IPS DF 6.9 (cell line): ENCODE results near the gene SPACA5.
"Not testable (repeated sequence)": the region's sequence is repeated elsewhere in the genome, so short reads cannot be mapped to it uniquely, and the experiment has no call there.

Experiments
- DNase-seq: peaks from one replicate; pipeline ENCODE4 v3.0.0-alpha.2; 2013; ENCODE audit warnings: low read depth, low spot score
- H3K27ac ChIP-seq: one replicate; pipeline ENCODE4 v1.5.1; 2013; ENCODE audit warnings: low read length, control low read depth
- H3K27me3 ChIP-seq: 2 replicates; pipeline ENCODE4 v1.6.1; 2013; ENCODE audit warnings: mild to moderate bottlenecking, low read length; ENCODE audit not compliant: control insufficient read depth, insufficient read depth
- H3K36me3 ChIP-seq: 2 replicates; pipeline ENCODE4 v1.6.1; 2013; ENCODE audit warnings: low read length; ENCODE audit not compliant: control insufficient read depth, insufficient read depth
- H3K4me1 ChIP-seq: 2 replicates; pipeline ENCODE4 v1.6.1; 2013; ENCODE audit warnings: low read length; ENCODE audit not compliant: control insufficient read depth, insufficient read depth
- H3K4me3 ChIP-seq: 2 replicates; pipeline ENCODE4 v1.5.1; 2013; ENCODE audit warnings: mild to moderate bottlenecking, low read length
- H3K9me3 ChIP-seq: 2 replicates; pipeline ENCODE4 v1.6.1; 2013; ENCODE audit warnings: low read length, inconsistent platforms; ENCODE audit not compliant: control insufficient read depth, insufficient read depth
- WGBS: extraction: QIAGEN DNeasy Blood & Tissue Kit; methylation state at CpG from one replicate; pipeline ENCODE4 v1.1.7; 2013; ENCODE audit warnings: mixed read lengths, missing lambda C conversion rate; ENCODE audit not compliant: insufficient read length, insufficient coverage; 5-methylcytosine and 5-hydroxymethylcytosine counted together

SPACA5 gene

GRCh38 chrX:48021026-48021900, 14.5 kb downstream of the SPACA5 start:
- H3K4me1 ChIP-seq, result no peaks in the 10 kb centered on the region
- no CpG with 5 or more reads among the region's 30 CpGs for WGBS
- H3K9me3 ChIP-seq, result no peaks in the 10 kb centered on the region
- DNase-seq, result peak; percentile 22
- H3K27ac ChIP-seq, result no peak overlapping the region
- peak overlapping the region; percentile 97; the same call in 1 of the 2 replicates for H3K4me3 ChIP-seq
- H3K27me3 ChIP-seq, result no peaks in the 10 kb centered on the region
- H3K36me3 ChIP-seq, result no peaks in the 10 kb centered on the region

DNA sequence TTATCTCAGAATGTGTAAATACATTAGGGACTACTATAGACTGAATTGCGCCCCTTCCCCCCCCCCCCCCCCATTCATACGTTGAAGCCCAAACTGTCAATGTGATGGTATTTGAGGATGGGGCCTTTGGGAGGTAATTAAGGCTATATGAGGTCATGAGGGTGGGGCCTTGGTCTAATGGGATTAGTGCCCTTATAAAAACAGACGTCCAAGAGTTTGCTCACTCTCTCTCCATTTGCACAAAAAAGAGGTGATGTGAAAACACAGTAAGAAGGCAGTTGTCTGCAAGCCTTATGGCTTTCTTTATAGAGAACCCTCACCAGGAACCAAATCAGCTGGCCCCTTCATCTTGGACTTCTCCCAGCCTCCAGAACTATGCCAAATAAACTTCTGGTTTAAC, 15.3 kb downstream of the SPACA5 start:
- Histone ChIP-seq H3K4me3 (no peak overlapping the region), H3K36me3 (no peaks in the 10 kb centered on the region)
- no CpG with 5 or more reads among the region's 3 CpGs for WGBS

GRCh38 chrX:48022738-48023137, 15.9 kb downstream of the SPACA5 start:
- DNase-seq, result no peak
- Histone ChIP-seq H3K27ac (no peak overlapping the region), H3K36me3 (no peaks in the 10 kb centered on the region), H3K9me3 (no peaks in the 10 kb centered on the region), H3K4me1 (no peaks in the 10 kb centered on the region), H3K4me3 (no peak overlapping the region), H3K27me3 (no peaks in the 10 kb centered on the region)
- WGBS, result no CpG with 5 or more reads among the region's 3 CpGs

More for the DNA sequence above, 15.3 kb downstream of the SPACA5 start:
- no peak for DNase-seq
- no peaks in the 10 kb centered on the region for H3K27me3 ChIP-seq
- no peaks in the 10 kb centered on the region for H3K4me1 ChIP-seq
- H3K27ac ChIP-seq, result no peak overlapping the region
- H3K9me3 ChIP-seq, result no peaks in the 10 kb centered on the region

DNA sequence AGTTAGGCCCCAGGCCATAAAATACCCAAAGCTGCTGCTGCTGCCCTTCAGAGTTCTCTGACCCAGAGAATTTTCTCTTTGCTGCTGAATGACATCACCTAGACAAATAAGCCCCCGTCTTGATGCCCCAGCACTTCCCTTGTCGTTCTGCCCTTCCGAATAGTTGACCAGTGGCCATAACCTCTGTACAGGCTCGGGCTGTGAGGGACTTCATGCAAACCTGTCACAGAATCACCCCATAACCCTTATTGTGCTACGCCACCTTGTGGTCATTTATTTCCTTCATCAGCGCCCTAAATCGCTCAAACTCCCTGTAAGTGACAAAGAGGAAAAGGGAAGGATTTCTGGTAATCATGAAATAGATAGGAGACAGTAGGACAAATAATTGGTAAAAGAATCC, 18.8 kb downstream of the SPACA5 start:
- WGBS, result no CpG with 5 or more reads among the region's 7 CpGs
- H3K4me1 ChIP-seq, result no peaks in the 10 kb centered on the region
- peak; percentile 43 for DNase-seq
- H3K27ac ChIP-seq, result no peak overlapping the region
- H3K9me3 ChIP-seq, result no peaks in the 10 kb centered on the region
- H3K4me3 ChIP-seq, result no peak overlapping the region
- H3K36me3 ChIP-seq, result no peaks in the 10 kb centered on the region
- H3K27me3 ChIP-seq, result no peaks in the 10 kb centered on the region

DNA sequence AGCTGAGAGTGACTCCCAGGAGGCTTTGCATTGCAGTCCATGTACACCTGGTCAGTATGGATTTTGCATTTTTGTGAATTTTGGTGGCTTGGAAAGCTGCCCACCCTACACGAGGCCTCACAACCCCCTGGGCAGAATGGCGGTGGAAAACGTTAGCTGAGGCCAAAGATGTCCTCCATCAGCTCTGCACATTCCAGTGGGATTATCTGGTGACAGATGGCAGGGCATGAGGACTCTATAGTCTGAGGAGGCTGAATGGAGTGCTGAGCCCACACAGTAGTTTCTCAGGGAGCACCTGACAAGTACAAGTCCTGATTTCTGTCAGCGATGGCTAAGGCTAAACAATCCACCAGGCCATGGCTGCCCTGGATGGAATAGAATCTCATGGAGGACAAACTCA, 20.8 kb downstream of the SPACA5 start:
- not testable (repeated sequence) for H3K36me3 ChIP-seq, H3K4me1 ChIP-seq, H3K4me3 ChIP-seq, H3K9me3 ChIP-seq, H3K27ac ChIP-seq, DNase-seq, H3K27me3 ChIP-seq
- no CpG with 5 or more reads among the region's 4 CpGs for WGBS

DNA sequence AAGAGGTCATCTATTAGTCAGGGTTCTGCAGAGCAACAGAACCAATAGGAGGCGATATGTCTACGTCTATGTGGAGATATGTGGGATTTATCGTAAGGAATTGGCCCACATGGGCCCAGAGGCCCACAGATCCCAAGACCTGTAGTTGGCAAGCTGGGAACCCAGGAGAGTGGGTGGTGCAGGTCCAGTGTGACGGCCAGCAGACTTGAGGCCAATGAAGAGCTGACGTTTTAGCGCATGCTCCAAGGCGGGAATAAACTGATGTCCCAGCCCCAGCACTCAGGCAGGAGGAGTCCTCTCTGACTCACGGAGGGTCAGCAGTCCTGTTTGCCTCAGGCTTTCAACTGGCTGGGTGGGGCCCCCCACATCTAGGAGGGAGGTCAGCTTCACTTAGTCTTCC, 21.3 kb downstream of the SPACA5 start:
- Histone ChIP-seq H3K27me3 (no peaks in the 10 kb centered on the region), H3K27ac (no peak overlapping the region), H3K4me1 (no peaks in the 10 kb centered on the region), H3K9me3 (no peaks in the 10 kb centered on the region), H3K36me3 (no peaks in the 10 kb centered on the region), H3K4me3 (no peak overlapping the region)
- DNase-seq, result no peak
- no CpG with 5 or more reads among the region's 8 CpGs for WGBS

DNA sequence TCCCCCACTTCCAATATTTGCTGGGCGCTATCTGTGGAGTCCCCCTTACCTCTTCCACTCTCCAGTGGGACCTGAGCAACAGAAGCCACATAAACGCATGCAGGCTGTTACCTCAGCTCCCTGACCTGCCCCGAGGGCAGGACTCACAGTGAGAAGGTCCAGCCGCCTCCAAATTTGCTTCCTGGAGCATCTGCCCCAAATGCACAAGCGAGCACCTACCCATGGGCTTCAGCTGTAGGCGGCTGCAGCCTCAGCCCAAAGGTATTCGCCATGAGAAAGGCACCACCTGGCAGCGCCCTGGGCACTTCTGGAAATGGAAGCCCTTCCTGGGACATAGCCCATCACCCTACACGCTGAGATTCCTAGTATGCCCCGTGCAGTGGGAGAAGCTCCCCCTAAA, 23.4 kb downstream of the SPACA5 start:
- no peak overlapping the region for H3K27ac ChIP-seq
- no peaks in the 10 kb centered on the region for H3K9me3 ChIP-seq
- no peak for DNase-seq
- H3K27me3 ChIP-seq, result no peaks in the 10 kb centered on the region
- WGBS, result no CpG with 5 or more reads among the region's 10 CpGs
- no peak overlapping the region for H3K4me3 ChIP-seq
- H3K36me3 ChIP-seq, result no peaks in the 10 kb centered on the region
- H3K4me1 ChIP-seq, result no peaks in the 10 kb centered on the region

DNA sequence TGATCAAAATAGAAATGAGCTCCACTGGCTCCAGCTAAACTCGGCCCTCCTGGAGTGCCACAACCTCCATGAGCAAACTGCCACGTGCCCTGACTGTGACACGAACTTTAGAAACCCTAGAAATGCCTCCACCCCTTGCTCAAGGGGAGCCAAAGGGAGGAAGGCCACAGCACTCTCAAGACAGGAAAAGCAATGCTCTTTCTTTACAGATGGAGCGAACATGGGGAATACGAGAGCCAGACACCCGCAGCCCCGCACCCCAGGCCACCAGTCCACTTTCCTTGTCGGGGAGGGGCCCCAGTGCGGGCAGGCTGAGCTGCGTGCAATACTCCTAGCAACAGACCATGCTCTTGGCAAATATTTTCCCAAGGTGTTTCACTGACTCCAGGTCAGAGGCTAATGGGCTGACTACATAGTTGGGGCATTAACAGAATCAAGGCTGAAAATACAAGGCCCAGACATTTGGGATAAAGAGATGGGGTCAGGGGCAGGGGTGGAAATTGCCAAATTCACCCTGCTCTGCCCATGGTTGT, 23.9 kb downstream of the SPACA5 start:
- H3K27me3 ChIP-seq, H3K4me1 ChIP-seq, H3K4me3 ChIP-seq, DNase-seq, H3K36me3 ChIP-seq, H3K9me3 ChIP-seq, H3K27ac ChIP-seq: not testable (repeated sequence)
- WGBS, result no CpG with 5 or more reads among the region's 10 CpGs

DNA sequence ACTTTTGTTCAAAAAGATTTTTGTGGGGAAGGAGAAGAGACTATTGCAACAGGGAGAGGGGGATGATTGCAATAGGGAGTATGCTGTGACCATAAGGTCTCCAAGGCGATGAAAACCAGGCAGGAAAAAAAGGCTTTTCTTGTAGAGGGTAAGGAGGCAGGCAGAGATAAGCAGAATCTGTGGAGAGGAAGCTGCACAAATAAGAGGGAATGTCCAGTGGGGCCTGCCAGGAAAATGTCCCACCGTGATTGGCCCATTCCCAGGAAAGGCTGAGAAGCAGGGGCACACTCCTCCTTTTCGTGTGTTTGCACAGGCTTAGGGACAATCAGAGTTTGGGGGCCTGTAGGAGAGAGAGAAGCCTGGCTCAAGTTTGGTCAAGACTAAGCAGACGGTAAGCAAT, 29.1 kb downstream of the SPACA5 start:
- WGBS, result no CpG with 5 or more reads among the region's 4 CpGs
- Histone ChIP-seq H3K27ac (no peak overlapping the region), H3K9me3 (no peaks in the 10 kb centered on the region), H3K36me3 (no peaks in the 10 kb centered on the region), H3K27me3 (no peaks in the 10 kb centered on the region), H3K4me3 (no peak overlapping the region), H3K4me1 (no peaks in the 10 kb centered on the region)
- no peak for DNase-seq

- Histone ChIP-seq H3K27me3 (no peaks in the 10 kb centered on the region), H3K36me3 (no peaks in the 10 kb centered on the region), H3K4me3 (no peak overlapping the region), H3K4me1 (no peaks in the 10 kb centered on the region), H3K27ac (no peak overlapping the region), H3K9me3 (no peaks in the 10 kb centered on the region)
- WGBS, result no CpG with 5 or more reads among the region's 4 CpGs
- DNase-seq, result no peak
Observed at GRCh38 chrX:48043056-48043455, 36.3 kb downstream of the SPACA5 start.
